Muscle layer of duodenum (tissue), 2 donors: ENCODE data around the gene TTC4.

Experiments
- H3K27ac ChIP-seq: one replicate; pipeline ENCODE4 v1.7.0; 2013; ENCODE audit warnings: mild to moderate bottlenecking, low read length
- H3K27me3 ChIP-seq: one replicate; pipeline ENCODE4 v1.7.0; 2013; ENCODE audit warnings: low read depth, mild to moderate bottlenecking, control low read depth, low read length
- H3K36me3 ChIP-seq, 2 donors: one replicate each; pipeline ENCODE4 v1.7.0; 2013; ENCODE audit warnings: low read length in 2 of 2, control low read depth in 1 of 2, mild to moderate bottlenecking in 1 of 2; ENCODE audit not compliant: insufficient read depth in 2 of 2, control insufficient read depth in 1 of 2
- H3K4me1 ChIP-seq, 2 donors: one replicate each; pipeline ENCODE4 v1.7.0; 2013; ENCODE audit warnings: low read length in 2 of 2, mild to moderate bottlenecking in 2 of 2, control low read depth in 1 of 2, moderate library complexity in 1 of 2; ENCODE audit not compliant: insufficient read depth in 2 of 2, control insufficient read depth in 1 of 2
- H3K4me3 ChIP-seq, 2 donors: one replicate each; pipeline ENCODE4 v1.7.0; 2013; ENCODE audit warnings: low read length in 2 of 2, low read depth in 1 of 2, mild to moderate bottlenecking in 1 of 2
- H3K9me3 ChIP-seq, 2 donors: one replicate each; pipeline ENCODE4 v1.7.0; 2013; ENCODE audit warnings: low read length in 2 of 2, control low read depth in 1 of 2, mild to moderate bottlenecking in 1 of 2; ENCODE audit not compliant: control insufficient read depth in 1 of 2
- donor health status: healthy.

TTC4 gene

GRCh38 chr1:54705153-54705552 lies 10.5 kb upstream of the TTC4 start:
- Histone ChIP-seq H3K36me3 (peaks cover 0 to 30% of the 10 kb centered on the region in 2 donors), H3K27me3 (no peaks in the 10 kb centered on the region), H3K4me1 (no peaks in the 10 kb centered on the region), H3K4me3 (no peak overlapping the region), H3K9me3 (no peaks in the 10 kb centered on the region), H3K27ac (no peak overlapping the region)

DNA sequence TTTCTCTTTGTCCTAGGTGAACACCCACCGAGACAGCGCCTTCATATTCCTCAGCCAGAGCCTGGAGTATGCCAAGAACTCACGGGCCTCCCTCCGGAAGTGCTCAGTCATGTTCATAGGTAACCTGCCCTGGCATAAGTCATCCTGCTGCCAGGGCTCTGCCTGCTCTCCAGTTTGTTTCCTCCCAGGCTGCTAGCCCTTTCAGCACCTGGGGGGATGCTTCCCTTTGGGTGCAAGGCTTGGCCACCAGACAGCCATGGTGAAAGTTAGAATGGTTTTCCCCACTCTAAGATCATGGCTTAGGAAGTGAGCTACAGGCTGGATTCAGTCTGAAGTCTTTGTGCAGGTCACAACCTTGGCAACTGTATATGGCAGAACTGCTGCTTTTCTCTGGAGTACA lies 9.2 kb upstream of the TTC4 start:
- no peaks in the 10 kb centered on the region for H3K27me3 ChIP-seq
- H3K9me3 ChIP-seq: no peaks in the 10 kb centered on the region
- H3K36me3 ChIP-seq: peaks cover 0 to 28% of the 10 kb centered on the region in 2 donors
- H3K27ac ChIP-seq: no peak overlapping the region
- H3K4me3 ChIP-seq: no peak overlapping the region
- H3K4me1 ChIP-seq: no peaks in the 10 kb centered on the region

- H3K36me3 ChIP-seq: peaks cover 0 to 18% of the 10 kb centered on the region in 2 donors
- no peak overlapping the region for H3K27ac ChIP-seq
- no peaks in the 10 kb centered on the region for H3K9me3 ChIP-seq
- no peaks in the 10 kb centered on the region for H3K4me1 ChIP-seq
- H3K4me3 ChIP-seq: no peak overlapping the region
- no peaks in the 10 kb centered on the region for H3K27me3 ChIP-seq
These were observed 7.3 kb upstream of the TTC4 start for GRCh38 chr1:54708385-54708784.

DNA sequence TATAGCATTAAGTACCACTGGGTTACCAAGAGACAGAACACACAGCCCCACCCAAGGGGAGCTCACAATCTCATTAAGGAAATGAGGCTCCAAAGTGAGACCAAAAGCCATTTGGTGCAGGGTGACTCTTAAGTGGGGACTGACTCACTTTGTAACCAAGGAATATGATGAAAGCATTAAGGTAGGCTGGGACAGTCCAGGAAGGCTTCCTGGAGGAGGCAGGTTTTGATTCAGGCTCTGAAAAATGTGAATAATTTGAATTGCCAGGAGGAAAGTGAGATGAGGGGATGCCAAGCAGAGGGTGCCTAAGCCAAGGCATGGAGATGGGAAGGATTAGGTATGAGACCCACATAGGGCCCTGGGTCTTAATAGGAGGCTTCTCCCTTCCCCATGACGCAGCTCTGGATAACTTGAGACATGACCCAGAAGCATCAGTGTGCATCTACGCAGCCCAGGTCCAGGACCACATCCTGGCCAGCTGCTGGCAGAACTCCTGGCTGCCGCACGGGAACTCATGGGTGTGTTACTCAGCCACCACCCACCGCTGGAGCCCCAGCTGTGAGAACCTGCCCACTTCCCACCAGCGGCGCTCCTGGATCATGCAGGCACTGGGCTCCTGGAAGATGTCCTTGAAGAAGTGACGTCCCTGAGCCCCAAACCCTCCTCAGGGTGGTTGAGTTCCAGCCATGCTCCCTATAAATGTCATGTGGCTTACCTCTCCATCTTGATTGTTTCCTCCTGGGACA lies 5.9 kb upstream of the TTC4 start:
- Histone ChIP-seq H3K9me3 (no peaks in the 10 kb centered on the region), H3K4me3 (no peak overlapping the region), H3K27ac (no peak overlapping the region), H3K36me3 (peaks cover 0 to 13% of the 10 kb centered on the region in 2 donors), H3K4me1 (peaks cover 0 to under 1% of the 10 kb centered on the region in 2 donors), H3K27me3 (no peaks in the 10 kb centered on the region)

DNA sequence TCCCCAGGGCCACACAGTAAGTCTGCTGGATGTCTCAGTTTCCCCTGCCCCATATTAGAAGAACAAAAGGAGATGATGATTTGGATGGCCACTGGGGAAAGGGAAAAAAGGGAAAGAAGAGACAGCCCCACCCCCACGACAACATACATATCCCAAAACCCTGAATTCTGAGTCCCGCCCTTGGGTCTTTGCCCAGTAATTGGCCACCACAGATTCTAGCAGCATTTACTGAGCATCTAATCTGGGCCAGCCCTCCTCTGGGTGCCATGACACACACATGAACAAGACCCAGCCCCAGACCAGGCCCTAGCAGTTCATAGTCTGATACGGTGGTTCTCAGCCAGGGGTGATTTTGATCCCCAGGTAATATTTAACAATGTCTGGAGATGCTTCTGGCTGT lies 5.2 kb upstream of the TTC4 start:
- Histone ChIP-seq H3K27ac (no peak overlapping the region), H3K9me3 (no peaks in the 10 kb centered on the region), H3K4me3 (no peak overlapping the region), H3K4me1 (peaks cover 0 to 7% of the 10 kb centered on the region in 2 donors), H3K27me3 (no peaks in the 10 kb centered on the region), H3K36me3 (peaks cover 0 to 13% of the 10 kb centered on the region in 2 donors)

- Histone ChIP-seq H3K27me3 (no peaks in the 10 kb centered on the region), H3K27ac (no peak overlapping the region), H3K9me3 (no peaks in the 10 kb centered on the region), H3K36me3 (peaks cover 0 to 11% of the 10 kb centered on the region in 2 donors), H3K4me1 (peaks cover 0 to 7% of the 10 kb centered on the region in 2 donors), H3K4me3 (no peak overlapping the region)
These were observed 4.8 kb upstream of the TTC4 start for GRCh38 chr1:54710841-54711240.

- Histone ChIP-seq H3K4me1 (peaks cover 2 to 12% of the 10 kb centered on the region in 2 donors), H3K36me3 (peaks cover 0 to 4% of the 10 kb centered on the region in 2 donors), H3K4me3 (no peak overlapping the region), H3K27ac (no peak overlapping the region), H3K9me3 (no peaks in the 10 kb centered on the region), H3K27me3 (no peaks in the 10 kb centered on the region)
These were observed 4.1 kb upstream of the TTC4 start for GRCh38 chr1:54711536-54711935.

GRCh38 chr1:54714881-54715492 lies 674 bp upstream of the TTC4 start:
- Histone ChIP-seq H3K27me3 (no peaks in the 10 kb centered on the region), H3K9me3 (no peaks in the 10 kb centered on the region), H3K4me3 (peak overlapping the region; percentile 87 to 90), H3K36me3 (peaks cover 14 to 19% of the 10 kb centered on the region in 2 donors), H3K4me1 (peaks cover 6 to 18% of the 10 kb centered on the region in 2 donors), H3K27ac (peak overlapping the region; percentile 86)

- Histone ChIP-seq H3K4me3 (peak overlapping the region; percentile 87 to 90), H3K27me3 (no peaks in the 10 kb centered on the region), H3K36me3 (peaks cover 20 to 22% of the 10 kb centered on the region in 2 donors), H3K27ac (peak overlapping the region; percentile 86), H3K9me3 (no peaks in the 10 kb centered on the region), H3K4me1 (peaks cover 6 to 18% of the 10 kb centered on the region in 2 donors)
These were observed 812 bp downstream of the TTC4 start for GRCh38 chr1:54716299-54717047.

GRCh38 chr1:54721719-54722118 lies 6.1 kb downstream of the TTC4 start:
- H3K9me3 ChIP-seq: peaks cover 0 to 5% of the 10 kb centered on the region in 2 donors
- no peak overlapping the region for H3K4me3 ChIP-seq
- no peak overlapping the region for H3K27ac ChIP-seq
- H3K4me1 ChIP-seq: peaks cover 2 to 4% of the 10 kb centered on the region in 2 donors
- H3K36me3 ChIP-seq: peaks cover 67 to 69% of the 10 kb centered on the region in 2 donors
- H3K27me3 ChIP-seq: no peaks in the 10 kb centered on the region

DNA sequence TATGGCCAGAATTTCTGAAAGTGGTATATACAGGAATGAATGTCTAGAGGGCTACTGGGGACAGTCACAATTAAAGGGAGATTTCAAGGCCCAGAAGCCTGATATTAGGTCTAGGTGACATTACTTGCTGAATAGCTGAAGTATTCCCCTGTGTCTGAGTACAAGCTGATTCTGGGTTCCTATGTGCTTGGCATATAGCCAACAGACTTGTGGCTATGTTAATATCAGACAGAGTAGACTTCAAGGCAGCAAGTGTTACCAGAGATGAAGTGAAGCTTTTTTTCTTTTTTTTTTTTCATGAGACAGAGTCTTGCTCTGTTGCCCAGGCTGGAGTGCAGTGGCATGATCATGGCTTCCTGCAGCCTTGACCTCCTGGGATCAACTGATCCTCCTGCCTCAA lies 8.3 kb downstream of the TTC4 start:
- peaks cover 58 to 59% of the 10 kb centered on the region in 2 donors for H3K36me3 ChIP-seq
- peaks cover 0 to 5% of the 10 kb centered on the region in 2 donors for H3K9me3 ChIP-seq
- no peak overlapping the region for H3K4me3 ChIP-seq
- peaks cover 0 to 7% of the 10 kb centered on the region in 2 donors for H3K4me1 ChIP-seq
- no peak overlapping the region for H3K27ac ChIP-seq
- no peaks in the 10 kb centered on the region for H3K27me3 ChIP-seq
